Esophagus squamous epithelium (tissue), 5 donors: ENCODE data around the gene PYGL. TPM values are rescaled to one million over a fixed set of nuclear protein-coding genes. Genes with fewer than 3 reads are reported as not detected.
A peak's percentile ranks its signal among the peaks of the same experiment; 100 is the strongest.

ENCODE experiments used
- DNase-seq: peaks from one replicate; lab custom pipeline; 2025; lab: John Stamatoyannopoulos, UW
- H3K27ac ChIP-seq, 4 donors: fragments of 200-600 bp; sonication (generic); one replicate each; pipeline ENCODE4 v1.5.1; 2016 to 2019; ENCODE audit warnings: mild to moderate bottlenecking in 1 of 4
- H3K27me3 ChIP-seq, 4 donors: fragments of 200-600 bp; sonication (generic); 1 replicate in 3 of 4; 2 replicates in 1 of 4; pipeline versions ENCODE4 v1.5.1 to v1.6.0; 2017 to 2021; ENCODE audit warnings: antibody characterized with exemption in 1 of 4
- H3K36me3 ChIP-seq, 3 donors: fragments of 200-600 bp; sonication (generic); one replicate each; pipeline ENCODE4 v1.5.1; 2016 to 2019
- H3K4me1 ChIP-seq, 3 donors: fragments of 200-600 bp; sonication (generic); one replicate each; pipeline ENCODE4 v1.5.1; 2017 to 2019
- H3K4me3 ChIP-seq, 4 donors: fragments of 200-600 bp; sonication (generic); 1 replicate in 3 of 4; 2 replicates in 1 of 4; pipeline ENCODE4 v1.5.1; 2016 to 2019; ENCODE audit warnings: mild to moderate bottlenecking in 2 of 4, moderate library complexity in 1 of 4
- H3K9me3 ChIP-seq, 3 donors: fragments of 200-600 bp; sonication (generic); one replicate each; pipeline ENCODE4 v1.5.1; 2016 to 2019
- CTCF ChIP-seq, 6 experiments: fragments of 450-650 bp in 4 of 6; fragments of 200-600 bp in 2 of 6; sonication (generic) in 2 of 6; IDR thresholded peaks; one replicate each; pipeline ENCODE4 v1.5.1; 2016 to 2019; ENCODE audit warnings: antibody characterized with exemption in 6 of 6, mild to moderate bottlenecking in 4 of 6, moderate library complexity in 4 of 6
- POLR2A ChIP-seq, 4 donors: fragments of 450-650 bp; IDR thresholded peaks; one replicate each; pipeline ENCODE4 v1.6.1; 2017; ENCODE audit warnings: antibody characterized with exemption in 4 of 4, mild to moderate bottlenecking in 4 of 4, moderate library complexity in 3 of 4
- WGBS, 2 donors: methylation state at CpG; one replicate each; pipeline ENCODE4 v1.1.5; 2018; 5-methylcytosine and 5-hydroxymethylcytosine counted together
- intact Hi-C: fragments of 100-400 bp; cut with DNase I; formaldehyde crosslinking; loops from one replicate; pipeline ENCODE4 v1.15.0; 2022
- total RNA-seq, 4 donors: library from RNA; depleted of rRNA; stranded (reverse); fragments of >200 nt; gene quantifications; one replicate each; pipeline ENCODE4 v1.1.0, GENCODE V29; 2016
- donor health status: DM: yes; HTN: yes; CAD: no.

Gene PYGL
- 100 to 1,000 TPM in 2 of 4 donors, 10 to 100 TPM in 2; 69.7 to 158 (median 91.0) TPM for total RNA-seq

GRCh38 chr14:50943943-50944646, at the start of gene PYGL:
Gene PYGL, minus strand, starts transcription at chr14:50944483. Its CDS starts 80 bp downstream, at chr14:50944403.
- Histone ChIP-seq H3K9me3 (no peaks in the 10 kb centered on the region), H3K4me3 (peak within 1 kb of the TSS; percentile 60 to 91 (median 77)), H3K27ac (peak within 1 kb of the TSS; percentile 85 to 95 (median 90)), H3K4me1 (peaks cover 4 to 37% (median 8%) of the 10 kb centered on the region in 3 donors), H3K27me3 (no peaks in the 10 kb centered on the region), H3K36me3 (peaks cover 0 to 18% (median 0%) of the 10 kb centered on the region in 3 donors)
- 0 to 3% methylated on average over 5 to 13 of the region's 74 CpGs for WGBS, 2 donors
- TF ChIP-seq CTCF (IDR thresholded peaks at IDR 0.05) (no peak), POLR2A (IDR thresholded peaks at IDR 0.05) (peak in 2 of 4 donors; percentile 73 to 79)
- intact Hi-C loops: no loop called here
- no peak for DNase-seq

- H3K4me3 ChIP-seq: no peak overlapping the region
- no peak for TF ChIP-seq CTCF (IDR thresholded peaks at IDR 0.05)
- no peak for TF ChIP-seq POLR2A (IDR thresholded peaks at IDR 0.05)
- no peak for DNase-seq
- H3K27me3 ChIP-seq: peaks cover 0 to 9% (median 0%) of the 10 kb centered on the region in 4 donors
- intact Hi-C loops: no loop called here
- no peak overlapping the region for H3K27ac ChIP-seq
- H3K9me3 ChIP-seq: no peaks in the 10 kb centered on the region
- H3K4me1 ChIP-seq: no peaks in the 10 kb centered on the region
- H3K36me3 ChIP-seq: no peaks in the 10 kb centered on the region
- 65 to 67% methylated on average over 11 to 12 of the region's 12 CpGs for WGBS, 2 donors
Observed at GRCh38 chr14:50985859-50986331, 41.6 kb upstream of the PYGL start.

- H3K4me3 ChIP-seq: no peak overlapping the region
- WGBS, 2 donors: 86 to 87% methylated on average over 11 to 13 of the region's 13 CpGs
- no peaks in the 10 kb centered on the region for H3K36me3 ChIP-seq
- no peak overlapping the region for H3K27ac ChIP-seq
- intact Hi-C loops: no loop called here
- H3K27me3 ChIP-seq: peaks cover 0 to 9% (median 0%) of the 10 kb centered on the region in 4 donors
- TF ChIP-seq POLR2A (IDR thresholded peaks at IDR 0.05) (no peak), CTCF (IDR thresholded peaks at IDR 0.05) (no peak)
- no peaks in the 10 kb centered on the region for H3K9me3 ChIP-seq
- no peaks in the 10 kb centered on the region for H3K4me1 ChIP-seq
- DNase-seq: no peak
Observed at GRCh38 chr14:50985124-50985858, 41.0 kb upstream of the PYGL start.

GRCh38 chr14:50984036-50984710, 39.9 kb upstream of the PYGL start:
- no peaks in the 10 kb centered on the region for H3K4me1 ChIP-seq
- peaks cover 0 to 9% (median 0%) of the 10 kb centered on the region in 4 donors for H3K27me3 ChIP-seq
- no peaks in the 10 kb centered on the region for H3K9me3 ChIP-seq
- no peak overlapping the region for H3K27ac ChIP-seq
- no peak for DNase-seq
- intact Hi-C loops: no loop called here
- H3K36me3 ChIP-seq: no peaks in the 10 kb centered on the region
- no peak overlapping the region for H3K4me3 ChIP-seq
- WGBS, 2 donors: 68 to 70% methylated on average over 2 of the region's 2 CpGs
- TF ChIP-seq CTCF (IDR thresholded peaks at IDR 0.05): no peak
- TF ChIP-seq POLR2A (IDR thresholded peaks at IDR 0.05): no peak
